M059J (cell line): ENCODE measurements around the gene GCH1. TPM values are rescaled to one million over a fixed set of nuclear protein-coding genes. Genes with fewer than 3 reads are reported as not detected.

ENCODE experiments used
- DNase-seq: peaks from one replicate; pipeline ENCODE4 v3.0.0-alpha.2; 2012; ENCODE audit warnings: low read depth
- total RNA-seq: library from RNA; depleted of rRNA; stranded (reverse); fragments of >200 nt; shearing (Covaris generic); gene quantifications from 2 replicates; pipeline ENCODE4 v1.2.3, GENCODE V29; 2014; rRNA removed

GCH1 gene, protein sequence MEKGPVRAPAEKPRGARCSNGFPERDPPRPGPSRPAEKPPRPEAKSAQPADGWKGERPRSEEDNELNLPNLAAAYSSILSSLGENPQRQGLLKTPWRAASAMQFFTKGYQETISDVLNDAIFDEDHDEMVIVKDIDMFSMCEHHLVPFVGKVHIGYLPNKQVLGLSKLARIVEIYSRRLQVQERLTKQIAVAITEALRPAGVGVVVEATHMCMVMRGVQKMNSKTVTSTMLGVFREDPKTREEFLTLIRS
- 2.9 and 5.4 TPM in 2 replicates for total RNA-seq

DNA sequence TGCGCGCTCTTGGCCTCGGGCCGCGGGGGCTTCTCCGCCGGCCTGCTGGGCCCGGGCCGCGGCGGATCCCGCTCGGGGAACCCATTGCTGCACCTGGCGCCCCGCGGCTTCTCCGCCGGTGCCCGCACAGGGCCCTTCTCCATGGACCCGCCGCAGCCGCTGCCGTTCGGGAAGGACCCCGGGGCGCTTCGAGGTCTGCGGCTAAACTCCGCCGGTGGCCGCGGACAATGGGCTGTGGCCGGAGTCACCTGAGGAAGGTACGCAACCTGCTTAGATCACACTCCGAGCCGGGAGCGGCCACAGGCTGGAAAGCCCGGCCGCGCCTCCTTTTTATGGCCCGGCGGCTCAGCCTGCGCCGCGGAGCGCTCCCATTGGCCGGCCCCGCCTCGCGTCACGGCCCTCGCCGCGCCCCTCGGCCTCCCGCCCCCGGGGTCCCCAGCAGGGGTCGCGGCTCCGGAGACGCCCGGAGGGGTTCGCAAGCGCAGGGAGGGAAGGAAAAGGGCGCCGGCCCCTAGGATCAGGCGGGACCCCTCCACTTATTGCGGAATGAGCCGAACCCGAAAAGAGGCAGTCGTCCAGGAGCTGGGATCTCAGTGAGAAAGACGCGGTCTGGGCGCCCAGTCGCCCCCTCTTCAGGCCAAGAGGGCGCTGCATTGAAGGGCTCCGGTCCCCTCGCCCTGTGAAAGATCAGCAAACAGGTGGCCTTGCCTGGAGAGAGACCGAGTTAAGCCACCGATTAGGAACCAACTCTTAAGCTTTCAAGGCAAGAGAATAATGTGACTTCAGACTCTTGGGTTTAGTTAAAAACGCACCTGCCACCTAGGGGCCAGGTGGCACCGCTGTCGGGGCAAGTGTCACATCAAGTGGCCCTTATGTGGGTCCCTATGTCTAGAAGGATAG lies at the start of gene GCH1:
Gene GCH1 (minus strand): TSS at position 306 of the 900 bp plus-strand sequence. CDS start 163 bp downstream, at position 143.
- peak; percentile 62 for DNase-seq

DNA sequence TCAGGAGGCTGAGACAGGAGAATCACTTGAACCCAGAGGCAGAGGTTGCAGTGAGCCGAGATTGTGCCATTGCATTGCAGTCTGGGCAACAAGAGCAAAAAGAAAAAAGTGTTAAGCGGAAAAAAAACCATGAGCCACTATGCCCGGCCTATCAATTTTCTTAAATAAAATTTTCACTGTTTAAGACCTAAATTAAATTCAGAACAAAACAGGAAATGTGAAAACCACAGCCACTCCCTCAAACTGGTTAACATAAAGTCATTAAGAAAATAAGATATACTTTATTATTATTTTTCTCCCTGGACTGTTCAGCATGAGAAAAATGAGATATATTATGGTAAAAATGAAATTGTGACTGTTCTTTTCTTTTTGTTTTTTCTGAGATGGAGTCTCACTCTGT lies 44.6 kb upstream of the GCH1 start:
- no peak for DNase-seq

GRCh38 chr14:54946500-54946899 lies 43.9 kb upstream of the GCH1 start:
- DNase-seq, result no peak

- no peak for DNase-seq
These were observed 42.2 kb upstream of the GCH1 start for GRCh38 chr14:54944737-54945391.

DNA sequence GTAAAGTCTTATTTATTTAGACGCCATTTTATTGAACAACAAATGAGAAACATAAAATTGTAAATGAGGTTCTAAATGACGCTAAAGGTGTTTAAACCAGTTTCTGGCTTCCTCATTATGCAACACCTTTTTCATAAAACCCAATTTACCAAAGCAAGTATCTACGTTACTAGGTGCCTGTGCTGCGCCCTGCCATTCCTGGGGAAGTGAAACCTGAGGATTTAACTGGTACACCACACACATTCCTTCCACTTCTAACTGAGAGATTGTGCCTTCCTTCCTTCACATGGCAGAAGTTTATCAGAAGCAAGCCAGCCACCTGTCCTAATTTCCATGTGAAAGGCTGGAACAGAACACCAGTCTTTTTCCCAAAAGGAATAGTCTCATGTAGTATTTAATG lies 40.3 kb upstream of the GCH1 start:
- no peak for DNase-seq

- no peak for DNase-seq
These were observed 34.2 kb upstream of the GCH1 start for GRCh38 chr14:54936816-54937215.

- DNase-seq, result no peak
These were observed 33.3 kb upstream of the GCH1 start for GRCh38 chr14:54935958-54936357.

DNA sequence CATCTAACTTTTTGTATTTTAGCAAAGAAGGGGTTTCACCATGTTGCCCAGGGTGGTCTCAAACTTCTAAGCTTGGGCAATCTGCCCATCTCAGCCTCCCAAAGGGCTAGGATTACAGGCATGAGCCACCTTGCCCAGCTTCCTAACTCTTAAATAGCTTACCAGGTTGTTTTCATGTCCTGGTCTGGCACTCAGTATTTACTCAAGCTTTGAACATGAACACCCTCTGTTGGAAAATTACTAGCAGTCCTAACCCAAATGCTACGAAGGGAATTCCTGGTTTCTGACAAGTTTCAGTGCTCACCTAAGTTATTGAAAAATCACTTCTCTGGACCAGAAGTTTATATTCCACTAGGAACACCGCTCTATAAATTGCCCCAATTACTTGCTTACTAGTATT lies 32.5 kb upstream of the GCH1 start:
- no peak for DNase-seq

- no peak for DNase-seq
These were observed 30.4 kb upstream of the GCH1 start for GRCh38 chr14:54933006-54933405.

- DNase-seq, result no peak
These were observed 29.1 kb upstream of the GCH1 start for GRCh38 chr14:54931598-54932340.

DNA sequence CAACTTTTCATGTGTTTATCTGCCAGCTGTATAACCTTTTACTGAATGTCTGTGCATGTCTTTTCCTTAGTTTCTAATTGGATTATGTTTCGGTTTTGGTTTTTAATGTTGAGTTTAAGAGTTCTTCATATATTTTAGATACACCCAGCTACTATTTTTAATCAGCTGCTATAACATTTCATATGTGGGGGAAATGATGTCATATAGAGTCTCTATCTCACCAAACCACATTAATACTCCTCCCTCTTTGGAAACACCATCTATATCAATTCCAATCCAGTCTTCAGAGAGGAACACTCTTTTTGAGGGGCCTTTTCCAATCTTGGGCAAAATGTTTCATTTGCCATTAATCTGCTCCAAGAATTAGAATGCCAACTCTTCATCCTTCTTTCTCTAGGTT lies 28.5 kb upstream of the GCH1 start:
- no peak for DNase-seq

DNA sequence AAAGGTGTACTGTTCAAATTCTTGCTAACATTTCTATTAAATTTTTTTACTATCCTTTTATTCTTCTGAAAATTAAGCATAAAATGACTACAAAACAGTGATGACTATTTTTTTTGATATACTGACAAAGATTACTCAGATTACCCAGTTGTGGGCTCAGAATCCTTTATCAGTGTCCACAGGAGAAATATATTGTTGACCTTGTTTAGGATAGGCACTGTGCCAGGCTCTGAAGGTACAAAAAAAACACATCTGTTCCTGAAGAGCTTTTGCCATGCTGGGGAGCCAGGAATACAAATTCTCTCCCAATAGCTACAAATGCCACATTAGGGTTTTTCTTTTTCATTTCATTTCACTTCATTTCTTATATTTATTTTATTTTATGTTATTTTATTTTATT lies 26.9 kb upstream of the GCH1 start:
- DNase-seq, result no peak

DNA sequence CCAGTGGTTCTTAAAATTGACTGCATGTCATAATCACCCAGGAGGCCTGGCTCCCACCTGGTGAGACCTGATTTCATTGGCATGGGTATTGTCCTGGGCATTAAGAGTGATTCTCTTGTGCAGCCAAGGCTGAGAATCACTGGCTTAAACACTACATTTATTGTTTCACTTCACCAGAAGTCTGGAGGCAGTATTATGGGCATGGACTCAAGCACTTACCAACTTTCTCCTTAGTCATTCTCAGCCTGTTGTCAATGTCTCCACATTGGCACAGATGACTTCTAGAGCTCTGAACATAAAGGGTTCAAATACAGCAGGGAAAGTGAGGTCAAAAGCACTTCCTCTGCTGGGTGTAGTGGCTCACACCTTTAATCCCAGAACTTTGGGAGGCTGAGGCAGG lies 25.6 kb upstream of the GCH1 start:
- no peak for DNase-seq

GRCh38 chr14:54927551-54927950 lies 24.9 kb upstream of the GCH1 start:
- DNase-seq, result no peak

GRCh38 chr14:54926570-54926969 lies 23.9 kb upstream of the GCH1 start:
- DNase-seq, result peak; percentile 37

DNA sequence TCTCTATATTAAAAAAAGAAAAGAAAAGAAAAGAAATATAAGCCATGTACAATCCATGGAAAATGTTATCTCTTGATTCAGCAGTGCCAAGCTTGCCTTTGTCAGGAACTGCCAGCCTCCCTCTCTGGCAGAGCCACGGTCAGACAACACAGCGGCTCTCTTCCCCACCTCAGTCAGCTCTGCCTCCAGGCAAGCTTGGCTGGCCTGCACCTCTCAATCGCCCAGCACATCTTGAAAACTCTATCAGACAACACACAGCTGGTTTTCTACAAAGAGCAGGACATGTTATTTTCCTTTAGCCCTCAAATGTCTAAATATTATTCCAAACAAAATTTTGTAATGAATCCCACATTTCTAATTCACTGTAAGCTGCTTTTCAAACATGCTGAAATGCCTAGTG lies 20.0 kb upstream of the GCH1 start:
- no peak for DNase-seq

DNA sequence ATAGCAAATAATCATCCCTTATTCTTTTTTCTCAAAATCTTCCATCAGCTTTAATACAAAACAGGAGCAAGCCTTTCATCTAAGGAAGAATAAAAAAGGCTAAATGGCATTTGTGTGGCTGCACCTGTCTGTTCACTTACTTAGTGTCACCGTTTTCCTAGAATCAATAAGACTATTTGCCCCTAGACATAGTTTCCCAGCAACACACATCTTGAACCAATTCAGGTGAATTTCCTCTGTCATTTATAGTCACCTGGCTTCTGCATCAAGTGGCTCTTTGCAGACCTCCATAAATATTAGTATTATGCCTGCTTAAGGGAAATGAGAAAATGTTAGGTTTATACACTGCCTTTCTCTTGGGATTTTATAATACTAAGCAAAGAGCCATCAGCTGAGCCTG lies 17.4 kb upstream of the GCH1 start:
- DNase-seq, result no peak

DNA sequence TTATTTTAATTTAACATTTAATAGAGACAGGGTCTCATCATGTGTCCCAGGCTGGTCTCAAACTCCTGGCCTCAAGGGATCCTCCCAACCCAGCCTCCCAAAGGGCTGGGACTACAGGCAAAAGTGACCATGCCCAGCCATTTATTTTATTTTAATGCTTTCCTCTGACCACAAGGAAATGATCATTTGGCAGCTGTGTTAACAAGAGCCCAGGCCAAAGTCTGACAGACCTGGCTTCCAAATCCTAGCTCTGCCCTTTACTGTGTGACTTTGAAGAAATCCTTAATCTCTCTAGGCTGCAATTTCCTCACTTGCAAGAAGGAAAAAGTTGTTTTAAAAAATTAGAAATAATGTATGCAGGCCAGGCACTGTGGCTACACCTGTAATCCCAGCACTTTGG lies 16.7 kb upstream of the GCH1 start:
- DNase-seq, result no peak

GRCh38 chr14:54918427-54918826 lies 15.8 kb upstream of the GCH1 start:
- no peak for DNase-seq

DNA sequence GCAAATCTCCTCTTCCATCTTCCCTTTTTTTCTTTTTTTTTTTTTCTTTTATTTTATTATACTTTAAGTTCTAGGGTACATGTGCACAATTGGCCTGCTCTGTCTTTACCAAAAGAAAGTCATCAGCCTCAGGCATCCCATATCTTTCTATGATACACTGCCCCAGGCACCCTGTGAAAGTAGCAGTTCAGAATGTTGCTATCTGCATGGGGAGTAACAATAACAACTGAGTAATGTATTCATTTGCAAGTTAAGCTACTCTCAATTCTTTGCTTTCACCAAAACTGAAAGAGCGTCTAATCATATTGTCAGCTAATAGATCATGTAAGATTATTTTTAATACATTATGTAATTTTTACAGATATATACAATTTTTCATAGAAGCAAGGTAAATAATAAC lies 13.5 kb upstream of the GCH1 start:
- no peak for DNase-seq

- DNase-seq, result no peak
These were observed 7.4 kb upstream of the GCH1 start for GRCh38 chr14:54909817-54910558.
